ENCODE results near the gene SORBS1.

GRCh38 chr10:95404864-95405263, 156.3 kb downstream of the SORBS1 start:
- TF ChIP-seq, protein P1, sequence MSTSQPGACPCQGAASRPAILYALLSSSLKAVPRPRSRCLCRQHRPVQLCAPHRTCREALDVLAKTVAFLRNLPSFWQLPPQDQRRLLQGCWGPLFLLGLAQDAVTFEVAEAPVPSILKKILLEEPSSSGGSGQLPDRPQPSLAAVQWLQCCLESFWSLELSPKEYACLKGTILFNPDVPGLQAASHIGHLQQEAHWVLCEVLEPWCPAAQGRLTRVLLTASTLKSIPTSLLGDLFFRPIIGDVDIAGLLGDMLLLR (CRISPR knock-in tag; IDR thresholded peaks at IDR 0.05) = no peak
- TF ChIP-seq U2AF1 (optimal IDR thresholded peaks at IDR 0.05; ENCODE audit: low read depth, low read length) = no peak
